ENCODE measurements around the gene RPGRIP1L. TPM values are rescaled to one million over a fixed set of nuclear protein-coding genes. Genes with fewer than 3 reads are reported as not detected.

The RPGRIP1L gene
- total RNA-seq, 1 experiment from 2014 or later, result 10.3 TPM

- intact Hi-C loops (cut with micrococcal nuclease), result no loop called here
- H2AFZ ChIP-seq (ENCODE audit: low read depth, low read length, poor library complexity, severe bottlenecking), result no peak overlapping the region
- RAD21 ChIA-PET (ENCODE audit: low non-redundant PET in 1 of 2, low total read pairs in 2 of 2, uncharacterized antibody in 2 of 2, unreplicated experiment in 2 of 2), result no interaction called here
- TF ChIP-seq EZH2phosphoT487 (IDR thresholded peaks at IDR 0.05; ENCODE audit: borderline replicate concordance), result no peak
- no peak for TF ChIP-seq SP1 (IDR thresholded peaks at IDR 0.05; ENCODE audit: low read depth)
- no peak for TF ChIP-seq POLR2AphosphoS5 (IDR thresholded peaks at IDR 0.05; ENCODE audit: low read depth, low read length)
- no peak for TF ChIP-seq SRF (IDR thresholded peaks at IDR 0.05; ENCODE audit: low read depth)
- no peak for TF ChIP-seq CTCF (IDR thresholded peaks at IDR 0.05 in 2 of 3, conservative IDR thresholded peaks at IDR 0.05 in 1 of 3; ENCODE audit: borderline replicate concordance in 1 of 3, insufficient read depth in 1 of 3, low read depth in 2 of 3, low read length in 2 of 3)
- no peak for TF ChIP-seq ZNF274 (IDR thresholded peaks at IDR 0.05; ENCODE audit: low read depth, low read length)
- no peak for TF ChIP-seq FOSL1 (IDR thresholded peaks at IDR 0.05; ENCODE audit: low read depth)
- no peak for TF ChIP-seq ELF1 (IDR thresholded peaks at IDR 0.05; ENCODE audit: borderline replicate concordance, low read depth)
- H3K9me2 ChIP-seq (ENCODE audit: insufficient read depth), result no peaks in the 10 kb centered on the region
- H3K9ac ChIP-seq (ENCODE audit: low read length), result no peak overlapping the region
- no peak for ATAC-seq
- no peaks in the 10 kb centered on the region for H4K20me1 ChIP-seq (ENCODE audit: insufficient read depth)
- CTCF ChIA-PET, result no interaction called here
- BruUV-seq (replicated peaks), result no TSS peak
- no peak overlapping the region for H3K4me3 ChIP-seq (replicated peaks in 1 of 2; ENCODE audit: low read depth in 1 of 2, low read length in 2 of 2)
- H3K27me3 ChIP-seq (ENCODE audit: insufficient read depth, low read length), result no peaks in the 10 kb centered on the region
- H3K36me3 ChIP-seq (ENCODE audit: control insufficient read depth in 1 of 2, insufficient read depth in 2 of 2, low read length in 2 of 2), result peaks cover 0 to 5% of the 10 kb centered on the region in 2 experiments; a peak in 2 of 4 replicates
- no peak overlapping the region for H3K4me2 ChIP-seq (ENCODE audit: low read length)
- DNase-seq (ENCODE audit: low read depth, low spot score), result no peak
- H3K9me3 ChIP-seq (ENCODE audit: control insufficient read depth in 1 of 2, insufficient read depth in 1 of 2, low read depth in 1 of 2, low read length in 2 of 2), result no peaks in the 10 kb centered on the region
- no peaks in the 10 kb centered on the region for H3K79me2 ChIP-seq (ENCODE audit: insufficient read depth, low read length)
- POLR2A ChIA-PET, result no interaction called here
- no peak overlapping the region for H3K27ac ChIP-seq (ENCODE audit: low read depth, low read length)
- H3K4me1 ChIP-seq (ENCODE audit: control insufficient read depth in 1 of 2, insufficient read depth in 2 of 2, low read length in 2 of 2), result no peaks in the 10 kb centered on the region
Observed at GRCh38 chr16:53689636-53690035, 14.0 kb downstream of the RPGRIP1L start.

GRCh38 chr16:53686710-53687109 lies 16.9 kb downstream of the RPGRIP1L start:
- ChIA-PET CTCF (no interaction called here), RAD21 (ENCODE audit: low non-redundant PET in 1 of 2, low total read pairs in 2 of 2, uncharacterized antibody in 2 of 2, unreplicated experiment in 2 of 2) (no interaction called here), POLR2A (no interaction called here)
- Histone ChIP-seq H3K27me3 (ENCODE audit: insufficient read depth, low read length) (no peaks in the 10 kb centered on the region), H3K36me3 (ENCODE audit: control insufficient read depth in 1 of 2, insufficient read depth in 2 of 2, low read length in 2 of 2) (peaks cover 0 to 5% of the 10 kb centered on the region in 2 experiments; a peak in 2 of 4 replicates), H3K9me2 (ENCODE audit: insufficient read depth) (no peaks in the 10 kb centered on the region), H3K4me2 (ENCODE audit: low read length) (no peak overlapping the region), H3K4me1 (ENCODE audit: control insufficient read depth in 1 of 2, insufficient read depth in 2 of 2, low read length in 2 of 2) (no peaks in the 10 kb centered on the region), H3K9me3 (ENCODE audit: control insufficient read depth in 1 of 2, insufficient read depth in 1 of 2, low read depth in 1 of 2, low read length in 2 of 2) (no peaks in the 10 kb centered on the region), H3K27ac (ENCODE audit: low read depth, low read length) (no peak overlapping the region), H3K4me3 (replicated peaks in 1 of 2; ENCODE audit: low read depth in 1 of 2, low read length in 2 of 2) (no peak overlapping the region), H3K9ac (ENCODE audit: low read length) (no peak overlapping the region), H4K20me1 (ENCODE audit: insufficient read depth) (no peaks in the 10 kb centered on the region), H3K79me2 (ENCODE audit: insufficient read depth, low read length) (no peaks in the 10 kb centered on the region), H2AFZ (ENCODE audit: low read depth, low read length, poor library complexity, severe bottlenecking) (no peak overlapping the region)
- no TSS peak for BruUV-seq (replicated peaks)
- DNase-seq (ENCODE audit: low read depth, low spot score) (no peak), ATAC-seq (no peak)
- intact Hi-C loops (cut with micrococcal nuclease), result no loop called here
- no peak for TF ChIP-seq ZFX (IDR thresholded peaks at IDR 0.05)
- TF ChIP-seq ZNF274 (IDR thresholded peaks at IDR 0.05; ENCODE audit: low read depth, low read length), result no peak
- no peak for TF ChIP-seq YY1 (IDR thresholded peaks at IDR 0.05; ENCODE audit: extremely low read depth, insufficient replicate concordance, low read depth, low read length)
- no peak for TF ChIP-seq RAD21 (IDR thresholded peaks at IDR 0.05; ENCODE audit: low read depth)
- TF ChIP-seq CBX3 (IDR thresholded peaks at IDR 0.05; ENCODE audit: low read depth), result no peak
- TF ChIP-seq ZBTB33 (IDR thresholded peaks at IDR 0.05; ENCODE audit: extremely low read depth, insufficient replicate concordance, low read length), result no peak
- no peak for TF ChIP-seq SP1 (IDR thresholded peaks at IDR 0.05; ENCODE audit: low read depth)
- no peak for TF ChIP-seq EGR1 (IDR thresholded peaks at IDR 0.05; ENCODE audit: low read depth)
- TF ChIP-seq FOSL1 (IDR thresholded peaks at IDR 0.05; ENCODE audit: low read depth), result no peak
- no peak for TF ChIP-seq JUND (IDR thresholded peaks at IDR 0.05)

All from HCT116 (cell line).